HepG2 (cell line): ENCODE data around the gene BPIFB4. TPM values are rescaled to one million over a fixed set of nuclear protein-coding genes. Genes with fewer than 3 reads are reported as not detected.

ENCODE experiments used
- ATAC-seq: fragments of 200-7000 bp; cut with Tn5 transposase; 3 replicates; pipeline ENCODE4 v1.9.1; 2020; ENCODE audit warnings: mild to moderate bottlenecking, moderate library complexity
- BruUV-seq: library from RNA; stranded (reverse); fragments of 400-500 nt; replicated peaks from 2 replicates; lab custom pipeline; 2021; lab: Mats Ljungman, UMichigan
- CTCF ChIA-PET: fragments of 300-600 bp; formaldehyde crosslinking; extraction: SDS; loops from one replicate; lab custom pipeline; 2021; ENCODE audit warnings: low total read pairs, inconsistent platforms, low intra/inter-chr PET ratio; lab: Yijun Ruan, JAX
- POLR2A ChIA-PET: fragments of 350-600 bp; sonication (Branson Sonifier 250); formaldehyde crosslinking; loops from one replicate; lab custom pipeline; 2020; ENCODE audit warnings: antibody characterized with exemption, inconsistent platforms; lab: Yijun Ruan, JAX
- DNase-seq: peaks from one replicate; pipeline ENCODE4 v3.0.0-alpha.2; 2015; ENCODE audit warnings: low spot score
- FAIRE-seq: peaks from 3 replicates; lab custom pipeline; 2011; peaks lifted over from hg19 to GRCh38; lab: Jason Lieb, UNC
- H2AFZ ChIP-seq: one replicate; pipeline ENCODE4 v1.6.1; 2011; ENCODE audit warnings: low read length, inconsistent platforms
- H3K27ac ChIP-seq: fragments of 300-600 bp; 3 replicates; pipeline ENCODE4 v1.8.0; 2011; ENCODE audit warnings: mixed run types, mild to moderate bottlenecking, mixed read lengths, low read length, inconsistent platforms; ENCODE audit not compliant: insufficient read depth; ENCODE audit errors: extremely low read length
- H3K27me3 ChIP-seq, 2 experiments: fragments of 200-600 bp in 1 of 2; 2 replicates in 1 of 2; 3 replicates in 1 of 2; pipeline versions ENCODE4 v1.6.0 to v1.8.0; 2011; ENCODE audit warnings: low read length in 2 of 2, mild to moderate bottlenecking in 2 of 2, moderate library complexity in 2 of 2, inconsistent platforms in 1 of 2; ENCODE audit not compliant: insufficient read depth in 2 of 2, control insufficient read depth in 1 of 2
- H3K36me3 ChIP-seq, 2 experiments: fragments of 200-600 bp in 1 of 2; replicated peaks in 1 of 2; 2 replicates in 1 of 2; 3 replicates in 1 of 2; pipeline versions ENCODE4 v1.5.1 to v1.8.0; 2011; ENCODE audit warnings: low read length in 2 of 2, inconsistent platforms in 1 of 2; ENCODE audit not compliant: insufficient read depth in 2 of 2, control insufficient read depth in 1 of 2
- H3K4me1 ChIP-seq: 2 replicates; pipeline ENCODE4 v1.5.1; 2012; ENCODE audit warnings: low read length, inconsistent platforms; ENCODE audit not compliant: insufficient read depth
- H3K4me2 ChIP-seq: 2 replicates; pipeline ENCODE4 v1.6.0; 2011; ENCODE audit warnings: low read depth, low read length, inconsistent platforms
- H3K4me3 ChIP-seq, 3 experiments: fragments of 200-600 bp in 1 of 3; sonication (generic), shearing (Covaris generic) in 1 of 3; replicated peaks in 1 of 3; 2 replicates each; pipeline ENCODE4 v1.5.1; 2011 to 2016; ENCODE audit warnings: low read length in 3 of 3, inconsistent platforms in 2 of 3, low read depth in 2 of 3, mild to moderate bottlenecking in 2 of 3, control low read depth in 1 of 3, mixed read lengths in 1 of 3; ENCODE audit not compliant: insufficient read depth in 1 of 3
- H3K79me2 ChIP-seq: one replicate; pipeline ENCODE4 v1.6.1; 2011; ENCODE audit warnings: low read length, inconsistent platforms; ENCODE audit not compliant: insufficient read depth
- H3K9ac ChIP-seq: 2 replicates; pipeline ENCODE4 v1.6.0; 2011; ENCODE audit warnings: mild to moderate bottlenecking, low read depth, low read length, inconsistent platforms; ENCODE audit not compliant: insufficient read depth
- H3K9me3 ChIP-seq: 2 replicates; pipeline ENCODE4 v1.5.1; 2012; ENCODE audit warnings: mild to moderate bottlenecking, low read length
- H4K20me1 ChIP-seq: 2 replicates; pipeline ENCODE4 v1.6.0; 2011; ENCODE audit warnings: inconsistent platforms, mild to moderate bottlenecking, low read length, moderate library complexity; ENCODE audit not compliant: insufficient read depth
- ETV5 ChIP-seq: IDR thresholded peaks from 2 replicates; pipeline ENCODE4 v1.6.1; 2018; ENCODE audit warnings: missing biosample characterization, missing genetic modification reagents, inconsistent platforms, borderline replicate concordance
- FOXP1 ChIP-seq, 2 experiments: fragments of 450-650 bp in 1 of 2; IDR thresholded peaks; 2 replicates each; pipeline ENCODE4 v1.6.1; 2017 to 2018; ENCODE audit warnings: antibody characterized with exemption in 1 of 2
- IKZF1 ChIP-seq: fragments of 450-650 bp; IDR thresholded peaks from 2 replicates; pipeline ENCODE4 v1.7.1; 2016
- MATR3 ChIP-seq: sonication (generic); formaldehyde crosslinking; IDR thresholded peaks from 2 replicates; pipeline ENCODE4 v1.4.0; 2020; ENCODE audit warnings: missing genetic modification reagents
- RORA ChIP-seq: sonication (generic); formaldehyde crosslinking; IDR thresholded peaks from 2 replicates; pipeline ENCODE4 v1.5.0; 2020; ENCODE audit warnings: mild to moderate bottlenecking, missing genetic modification reagents, moderate library complexity
- SPEN ChIP-seq: sonication (generic); formaldehyde crosslinking; IDR thresholded peaks from 2 replicates; pipeline ENCODE4 v1.5.1; 2020; ENCODE audit warnings: low read depth, mild to moderate bottlenecking, missing genetic modification reagents
- TAF15 ChIP-seq: fragments of 200-400 bp; formaldehyde crosslinking; IDR thresholded peaks from one replicate; pipeline ENCODE4 v1.6.1; 2018; ENCODE audit warnings: mild to moderate bottlenecking, low read depth, low read length; ENCODE audit not compliant: poor library complexity, severe bottlenecking
- ZNF7 ChIP-seq: IDR thresholded peaks from 2 replicates; pipeline ENCODE4 v1.6.1; 2016; ENCODE audit warnings: missing biosample characterization, missing genetic modification reagents
- WGBS: methylation state at CpG from one replicate; pipeline ENCODE4 v1.1.6; 2017; ENCODE audit warnings: low lambda C conversion rate; 5-methylcytosine and 5-hydroxymethylcytosine counted together
- in situ Hi-C: cut with HindIII; loops from 2 replicates; pipeline ENCODE4 v1.10.0; 2017; ENCODE audit warnings: low pct_unique_long_range_greater_than_20kb; ENCODE audit not compliant: extremely low pct_ligation_motif_present
- intact Hi-C: fragments of 100-400 bp; cut with micrococcal nuclease; formaldehyde crosslinking; loops from one replicate; pipeline ENCODE4 v1.10.0; 2022; ENCODE audit not compliant: unreplicated experiment
- polyA plus RNA-seq, 8 experiments: library from polyadenylated mRNA; depleted of rRNA in 3 of 8; stranded (reverse) in 7 of 8; unstranded in 1 of 8; fragments of >200 nt; fragmentation: Illumina TruSeq in 4 of 8; extraction: Trizol in 4 of 8; gene quantifications; 2 replicates each; pipeline versions ENCODE4 v1.2.1 to v1.2.3, GENCODE V29; 2011 to 2016; ENCODE audit warnings: low read depth in 4 of 8, missing spikeins in 1 of 8, mixed read lengths in 1 of 8; ENCODE audit not compliant: insufficient read depth in 1 of 8
- total RNA-seq, 5 experiments: library from RNA; depleted of rRNA; stranded (reverse); fragments of >200 nt; fragmentation: Illumina TruSeq; extraction: Trizol; gene quantifications; 2 replicates each; pipeline ENCODE4 v1.2.3, GENCODE V29; 2016; ENCODE audit warnings: low read depth in 1 of 5
- TF ChIP-seq, protein P1 (sequence below): sonication (generic); formaldehyde crosslinking; IDR thresholded peaks from 2 replicates; pipeline ENCODE4 v1.4.0; 2020; ENCODE audit warnings: mild to moderate bottlenecking, missing genetic modification reagents
- TF ChIP-seq, protein P2 (sequence below): sonication (generic); formaldehyde crosslinking; IDR thresholded peaks from 2 replicates; pipeline ENCODE4 v1.4.0; 2020; ENCODE audit warnings: missing genetic modification reagents
- TF ChIP-seq, protein P3 (sequence below): fragments of 450-650 bp; IDR thresholded peaks from 2 replicates; pipeline ENCODE4 v1.6.1; 2016
- TF ChIP-seq, protein P4 (sequence below): sonication (generic); formaldehyde crosslinking; conservative IDR thresholded peaks from 2 replicates; pipeline ENCODE4 v1.4.0; 2020; ENCODE audit warnings: missing genetic modification reagents

Gene BPIFB4
- total and polyA plus RNA-seq, 2 of the 13 experiments (the other 11 are each of a cell fraction or from before 2014, with no cell fraction given): 0.09 TPM; not detected in 1

DNA sequence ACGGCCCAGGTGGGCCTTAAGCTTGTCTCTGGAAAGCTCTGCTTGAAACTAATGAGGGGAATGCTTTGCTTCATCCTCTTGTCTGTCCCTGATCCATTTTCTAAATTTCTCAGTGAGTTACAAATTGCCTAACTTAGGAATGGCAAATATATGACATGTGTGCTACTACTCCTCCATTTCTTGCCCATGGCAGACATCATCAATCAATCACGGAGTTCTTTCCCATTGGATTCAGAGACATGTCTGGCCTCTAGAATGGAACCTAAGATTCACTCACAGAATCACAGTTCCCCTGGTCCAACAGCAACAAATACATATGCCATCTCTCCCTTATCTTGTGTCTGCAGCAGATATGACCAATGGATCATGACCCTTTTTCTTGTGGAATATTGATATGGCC lies 6.6 kb upstream of the BPIFB4 start (continued):
- TF ChIP-seq, protein P1, sequence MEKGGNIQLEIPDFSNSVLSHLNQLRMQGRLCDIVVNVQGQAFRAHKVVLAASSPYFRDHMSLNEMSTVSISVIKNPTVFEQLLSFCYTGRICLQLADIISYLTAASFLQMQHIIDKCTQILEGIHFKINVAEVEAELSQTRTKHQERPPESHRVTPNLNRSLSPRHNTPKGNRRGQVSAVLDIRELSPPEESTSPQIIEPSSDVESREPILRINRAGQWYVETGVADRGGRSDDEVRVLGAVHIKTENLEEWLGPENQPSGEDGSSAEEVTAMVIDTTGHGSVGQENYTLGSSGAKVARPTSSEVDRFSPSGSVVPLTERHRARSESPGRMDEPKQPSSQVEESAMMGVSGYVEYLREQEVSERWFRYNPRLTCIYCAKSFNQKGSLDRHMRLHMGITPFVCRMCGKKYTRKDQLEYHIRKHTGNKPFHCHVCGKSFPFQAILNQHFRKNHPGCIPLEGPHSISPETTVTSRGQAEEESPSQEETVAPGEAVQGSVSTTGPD: no peak
- TF ChIP-seq, protein P2, sequence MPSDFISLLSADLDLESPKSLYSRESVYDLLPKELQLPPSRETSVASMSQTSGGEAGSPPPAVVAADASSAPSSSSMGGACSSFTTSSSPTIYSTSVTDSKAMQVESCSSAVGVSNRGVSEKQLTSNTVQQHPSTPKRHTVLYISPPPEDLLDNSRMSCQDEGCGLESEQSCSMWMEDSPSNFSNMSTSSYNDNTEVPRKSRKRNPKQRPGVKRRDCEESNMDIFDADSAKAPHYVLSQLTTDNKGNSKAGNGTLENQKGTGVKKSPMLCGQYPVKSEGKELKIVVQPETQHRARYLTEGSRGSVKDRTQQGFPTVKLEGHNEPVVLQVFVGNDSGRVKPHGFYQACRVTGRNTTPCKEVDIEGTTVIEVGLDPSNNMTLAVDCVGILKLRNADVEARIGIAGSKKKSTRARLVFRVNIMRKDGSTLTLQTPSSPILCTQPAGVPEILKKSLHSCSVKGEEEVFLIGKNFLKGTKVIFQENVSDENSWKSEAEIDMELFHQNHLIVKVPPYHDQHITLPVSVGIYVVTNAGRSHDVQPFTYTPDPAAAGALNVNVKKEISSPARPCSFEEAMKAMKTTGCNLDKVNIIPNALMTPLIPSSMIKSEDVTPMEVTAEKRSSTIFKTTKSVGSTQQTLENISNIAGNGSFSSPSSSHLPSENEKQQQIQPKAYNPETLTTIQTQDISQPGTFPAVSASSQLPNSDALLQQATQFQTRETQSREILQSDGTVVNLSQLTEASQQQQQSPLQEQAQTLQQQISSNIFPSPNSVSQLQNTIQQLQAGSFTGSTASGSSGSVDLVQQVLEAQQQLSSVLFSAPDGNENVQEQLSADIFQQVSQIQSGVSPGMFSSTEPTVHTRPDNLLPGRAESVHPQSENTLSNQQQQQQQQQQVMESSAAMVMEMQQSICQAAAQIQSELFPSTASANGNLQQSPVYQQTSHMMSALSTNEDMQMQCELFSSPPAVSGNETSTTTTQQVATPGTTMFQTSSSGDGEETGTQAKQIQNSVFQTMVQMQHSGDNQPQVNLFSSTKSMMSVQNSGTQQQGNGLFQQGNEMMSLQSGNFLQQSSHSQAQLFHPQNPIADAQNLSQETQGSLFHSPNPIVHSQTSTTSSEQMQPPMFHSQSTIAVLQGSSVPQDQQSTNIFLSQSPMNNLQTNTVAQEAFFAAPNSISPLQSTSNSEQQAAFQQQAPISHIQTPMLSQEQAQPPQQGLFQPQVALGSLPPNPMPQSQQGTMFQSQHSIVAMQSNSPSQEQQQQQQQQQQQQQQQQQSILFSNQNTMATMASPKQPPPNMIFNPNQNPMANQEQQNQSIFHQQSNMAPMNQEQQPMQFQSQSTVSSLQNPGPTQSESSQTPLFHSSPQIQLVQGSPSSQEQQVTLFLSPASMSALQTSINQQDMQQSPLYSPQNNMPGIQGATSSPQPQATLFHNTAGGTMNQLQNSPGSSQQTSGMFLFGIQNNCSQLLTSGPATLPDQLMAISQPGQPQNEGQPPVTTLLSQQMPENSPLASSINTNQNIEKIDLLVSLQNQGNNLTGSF (CRISPR knock-in tag): no peak
- TF ChIP-seq SPEN (CRISPR knock-in tag) (no peak), TAF15 (no peak), ETV5 (CRISPR knock-in tag) (no peak)

DNA sequence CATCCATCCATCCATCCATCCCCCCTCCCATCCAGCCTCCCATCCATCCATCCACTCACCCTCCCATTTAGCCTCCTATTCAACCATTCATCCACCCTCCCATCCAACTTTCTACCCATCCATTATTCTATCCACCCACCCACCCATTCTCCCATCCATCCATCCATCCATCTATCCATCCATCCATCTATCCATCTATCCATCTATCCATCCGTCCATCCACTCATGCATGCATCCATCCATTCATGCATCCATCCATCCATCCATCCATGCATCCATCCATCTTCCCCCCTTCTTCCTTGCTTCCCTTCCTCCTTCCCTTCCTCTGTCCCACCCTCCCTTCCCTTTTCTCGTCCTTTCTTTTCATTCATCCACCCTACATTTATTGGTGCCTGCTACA lies 4.8 kb upstream of the BPIFB4 start:
- no peak for DNase-seq
- Histone ChIP-seq H3K36me3 (no peaks in the 10 kb centered on the region), H4K20me1 (no peaks in the 10 kb centered on the region), H2AFZ (no peak overlapping the region), H3K27me3 (peaks cover 5 to 31% of the 10 kb centered on the region in 2 experiments), H3K79me2 (no peaks in the 10 kb centered on the region), H3K9ac (no peak overlapping the region), H3K9me3 (no peaks in the 10 kb centered on the region), H3K4me2 (no peak overlapping the region), H3K27ac (no peak overlapping the region), H3K4me3 (no peak overlapping the region), H3K4me1 (no peaks in the 10 kb centered on the region)
- WGBS: 5% methylated on average over 2 of the region's 2 CpGs
- no TSS peak for BruUV-seq
- ATAC-seq: no peak
- POLR2A ChIA-PET: no interaction called here
- FAIRE-seq: no peak
- intact Hi-C loops (loop anchor here (5.0 kb wide), 1 partner anchor 172 kb away; no protein-coding TSS in a partner anchor), in situ Hi-C loops (no loop called here)
- CTCF ChIA-PET: no interaction called here
- TF ChIP-seq RORA (CRISPR knock-in tag) (no peak), MATR3 (CRISPR knock-in tag) (no peak), IKZF1 (0 out of 2 replicates have a peak, but pooled peaks have one; percentile 14), ZNF7 (CRISPR knock-in tag) (no peak), FOXP1 (IDR thresholded peaks at IDR 0.05) (0 out of 2 replicates have a peak, but pooled peaks have one; percentile 38), FOXP1 (CRISPR knock-in tag; IDR thresholded peaks at IDR 0.05) (no peak)
- TF ChIP-seq, protein P3, sequence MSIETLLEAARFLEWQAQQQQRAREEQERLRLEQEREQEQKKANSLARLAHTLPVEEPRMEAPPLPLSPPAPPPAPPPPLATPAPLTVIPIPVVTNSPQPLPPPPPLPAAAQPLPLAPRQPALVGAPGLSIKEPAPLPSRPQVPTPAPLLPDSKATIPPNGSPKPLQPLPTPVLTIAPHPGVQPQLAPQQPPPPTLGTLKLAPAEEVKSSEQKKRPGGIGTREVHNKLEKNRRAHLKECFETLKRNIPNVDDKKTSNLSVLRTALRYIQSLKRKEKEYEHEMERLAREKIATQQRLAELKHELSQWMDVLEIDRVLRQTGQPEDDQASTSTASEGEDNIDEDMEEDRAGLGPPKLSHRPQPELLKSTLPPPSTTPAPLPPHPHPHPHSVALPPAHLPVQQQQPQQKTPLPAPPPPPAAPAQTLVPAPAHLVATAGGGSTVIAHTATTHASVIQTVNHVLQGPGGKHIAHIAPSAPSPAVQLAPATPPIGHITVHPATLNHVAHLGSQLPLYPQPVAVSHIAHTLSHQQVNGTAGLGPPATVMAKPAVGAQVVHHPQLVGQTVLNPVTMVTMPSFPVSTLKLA: 0 out of 2 replicates have a peak, but pooled peaks have one; percentile 3
- TF ChIP-seq, protein P4, sequence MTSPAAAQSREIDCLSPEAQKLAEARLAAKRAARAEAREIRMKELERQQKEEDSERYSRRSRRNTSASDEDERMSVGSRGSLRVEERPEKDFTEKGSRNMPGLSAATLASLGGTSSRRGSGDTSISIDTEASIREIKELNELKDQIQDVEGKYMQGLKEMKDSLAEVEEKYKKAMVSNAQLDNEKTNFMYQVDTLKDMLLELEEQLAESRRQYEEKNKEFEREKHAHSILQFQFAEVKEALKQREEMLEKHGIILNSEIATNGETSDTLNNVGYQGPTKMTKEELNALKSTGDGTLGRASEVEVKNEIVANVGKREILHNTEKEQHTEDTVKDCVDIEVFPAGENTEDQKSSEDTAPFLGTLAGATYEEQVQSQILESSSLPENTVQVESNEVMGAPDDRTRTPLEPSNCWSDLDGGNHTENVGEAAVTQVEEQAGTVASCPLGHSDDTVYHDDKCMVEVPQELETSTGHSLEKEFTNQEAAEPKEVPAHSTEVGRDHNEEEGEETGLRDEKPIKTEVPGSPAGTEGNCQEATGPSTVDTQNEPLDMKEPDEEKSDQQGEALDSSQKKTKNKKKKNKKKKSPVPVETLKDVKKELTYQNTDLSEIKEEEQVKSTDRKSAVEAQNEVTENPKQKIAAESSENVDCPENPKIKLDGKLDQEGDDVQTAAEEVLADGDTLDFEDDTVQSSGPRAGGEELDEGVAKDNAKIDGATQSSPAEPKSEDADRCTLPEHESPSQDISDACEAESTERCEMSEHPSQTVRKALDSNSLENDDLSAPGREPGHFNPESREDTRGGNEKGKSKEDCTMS: no peak
